ENCODE results near the gene KDM2A. TPM values are rescaled to one million over a fixed set of nuclear protein-coding genes. Genes with fewer than 3 reads are reported as not detected.
"Not testable (repeated sequence)": the region's sequence is repeated elsewhere in the genome, so short reads cannot be mapped to it uniquely, and the experiment has no call there.

Gene KDM2A
- total RNA-seq, 1 experiment from 2014 or later = 120 TPM

DNA sequence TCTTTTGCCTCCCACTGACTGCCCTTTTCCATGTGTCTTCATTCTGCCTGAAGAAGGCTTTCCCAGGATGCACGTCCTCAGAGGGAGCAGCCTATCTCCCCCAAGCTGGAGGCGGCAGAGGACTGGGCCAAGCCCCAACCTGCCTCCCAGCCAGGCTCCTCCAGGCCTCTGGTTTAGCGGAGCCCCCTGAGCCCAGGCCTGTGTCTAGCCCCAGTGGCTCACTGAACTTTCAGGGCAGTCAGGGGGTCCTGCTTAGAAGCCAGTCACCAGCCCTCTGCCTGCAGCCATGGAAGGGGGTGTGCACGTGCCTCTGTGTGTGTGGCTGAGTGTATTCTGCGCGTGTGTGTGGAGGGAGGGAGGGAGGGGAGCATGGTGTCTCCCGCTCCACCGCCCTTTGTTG, 136.8 kb downstream of the KDM2A start:
- peaks cover 20% of the 10 kb centered on the region for H3K4me1 ChIP-seq (replicated peaks; ENCODE audit: insufficient read depth)
- H2AFZ ChIP-seq = no peak overlapping the region
- H3K4me3 ChIP-seq = no peak overlapping the region
- H3K36me3 ChIP-seq (ENCODE audit: low read depth) = peaks cover 59% of the 10 kb centered on the region
- intact Hi-C loops (cut with micrococcal nuclease; ENCODE audit: unreplicated experiment) = no loop called here
- no peaks in the 10 kb centered on the region for H3K9me3 ChIP-seq (ENCODE audit: insufficient read depth, low read depth)
- ChIA-PET CTCF (interaction anchor here (0.6 kb wide), 2 partner anchors 61 to 151 kb away, joined by 4 to 23 read pairs; no protein-coding TSS in a partner anchor), POLR2A (ENCODE audit: unreplicated experiment) (no interaction called here)
- no peak for TF ChIP-seq EZH2 (IDR thresholded peaks at IDR 0.05; ENCODE audit: low read depth)
- TF ChIP-seq, protein P1, sequence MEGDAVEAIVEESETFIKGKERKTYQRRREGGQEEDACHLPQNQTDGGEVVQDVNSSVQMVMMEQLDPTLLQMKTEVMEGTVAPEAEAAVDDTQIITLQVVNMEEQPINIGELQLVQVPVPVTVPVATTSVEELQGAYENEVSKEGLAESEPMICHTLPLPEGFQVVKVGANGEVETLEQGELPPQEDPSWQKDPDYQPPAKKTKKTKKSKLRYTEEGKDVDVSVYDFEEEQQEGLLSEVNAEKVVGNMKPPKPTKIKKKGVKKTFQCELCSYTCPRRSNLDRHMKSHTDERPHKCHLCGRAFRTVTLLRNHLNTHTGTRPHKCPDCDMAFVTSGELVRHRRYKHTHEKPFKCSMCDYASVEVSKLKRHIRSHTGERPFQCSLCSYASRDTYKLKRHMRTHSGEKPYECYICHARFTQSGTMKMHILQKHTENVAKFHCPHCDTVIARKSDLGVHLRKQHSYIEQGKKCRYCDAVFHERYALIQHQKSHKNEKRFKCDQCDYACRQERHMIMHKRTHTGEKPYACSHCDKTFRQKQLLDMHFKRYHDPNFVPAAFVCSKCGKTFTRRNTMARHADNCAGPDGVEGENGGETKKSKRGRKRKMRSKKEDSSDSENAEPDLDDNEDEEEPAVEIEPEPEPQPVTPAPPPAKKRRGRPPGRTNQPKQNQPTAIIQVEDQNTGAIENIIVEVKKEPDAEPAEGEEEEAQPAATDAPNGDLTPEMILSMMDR (conservative IDR thresholded peaks at IDR 0.05) = no peak
- no TSS peak for BruUV-seq (replicated peaks)
- no peak overlapping the region for H3K27ac ChIP-seq
- peaks cover 88% of the 10 kb centered on the region for H3F3A ChIP-seq (ENCODE audit: insufficient read depth, low read depth)
- peaks cover 16% of the 10 kb centered on the region; the same call in 1 of the 2 replicates for H4K20me1 ChIP-seq (ENCODE audit: insufficient read depth)
- no peak overlapping the region for H3K4me2 ChIP-seq
- peaks cover 26% of the 10 kb centered on the region for H3K79me2 ChIP-seq (ENCODE audit: low read depth)
- no peak for DNase-seq
- H3K27me3 ChIP-seq (ENCODE audit: insufficient read depth, low read depth) = no peaks in the 10 kb centered on the region
- H3K9me2 ChIP-seq (ENCODE audit: insufficient read depth) = no peaks in the 10 kb centered on the region

DNA sequence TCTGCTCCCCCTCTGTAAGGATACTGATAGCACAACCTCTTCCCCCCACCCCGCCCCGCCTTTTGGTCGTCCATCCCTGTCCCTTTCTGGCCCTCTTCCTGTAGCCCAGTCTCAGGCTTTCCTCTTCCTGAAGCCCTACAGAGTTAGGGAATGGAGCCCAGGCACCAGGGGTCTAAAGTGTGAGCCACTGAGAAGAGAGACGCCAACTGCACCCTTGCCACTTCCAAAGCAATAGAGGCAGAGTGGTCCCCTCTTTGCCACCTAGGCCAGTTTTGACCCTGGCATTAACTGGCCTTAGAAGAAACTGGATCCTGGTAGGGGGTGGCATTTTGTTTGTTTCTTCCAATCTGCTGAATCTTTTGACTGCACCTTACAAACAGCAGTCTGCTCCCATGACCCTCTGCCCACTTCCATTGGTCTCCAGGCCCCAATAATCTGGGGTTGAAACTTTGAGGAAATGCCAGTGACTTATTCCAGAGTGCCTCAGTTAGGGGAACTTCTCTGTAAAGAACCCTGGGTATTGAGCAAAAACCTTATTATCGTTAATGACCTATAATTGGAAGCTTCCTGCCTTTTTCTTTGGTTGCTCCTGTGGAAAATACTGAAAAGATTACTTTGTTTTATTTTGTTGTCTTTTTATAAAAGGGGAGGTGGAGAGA, 137.5 kb downstream of the KDM2A start:
- H3K79me2 ChIP-seq (ENCODE audit: low read depth) = peaks cover 18% of the 10 kb centered on the region
- peaks cover 9% of the 10 kb centered on the region; the same call in 1 of the 2 replicates for H4K20me1 ChIP-seq (ENCODE audit: insufficient read depth)
- no peaks in the 10 kb centered on the region for H3K9me3 ChIP-seq (ENCODE audit: insufficient read depth, low read depth)
- no peak overlapping the region for H3K4me3 ChIP-seq
- no peak overlapping the region for H3K27ac ChIP-seq
- H3K36me3 ChIP-seq (ENCODE audit: low read depth) = peaks cover 52% of the 10 kb centered on the region
- intact Hi-C loops (cut with micrococcal nuclease; ENCODE audit: unreplicated experiment) = no loop called here
- H3K9me2 ChIP-seq (ENCODE audit: insufficient read depth) = no peaks in the 10 kb centered on the region
- no peak for TF ChIP-seq EZH2 (IDR thresholded peaks at IDR 0.05; ENCODE audit: low read depth)
- TF ChIP-seq, protein P1 (conservative IDR thresholded peaks at IDR 0.05) = no peak
- H2AFZ ChIP-seq = no peak overlapping the region
- ChIA-PET CTCF (no interaction called here), POLR2A (ENCODE audit: unreplicated experiment) (no interaction called here)
- H3F3A ChIP-seq (ENCODE audit: insufficient read depth, low read depth) = peaks cover 81% of the 10 kb centered on the region
- H3K4me1 ChIP-seq (replicated peaks; ENCODE audit: insufficient read depth) = peaks cover 21% of the 10 kb centered on the region
- no peak overlapping the region for H3K4me2 ChIP-seq
- no peak for DNase-seq
- no peaks in the 10 kb centered on the region for H3K27me3 ChIP-seq (ENCODE audit: insufficient read depth, low read depth)
- BruUV-seq (replicated peaks) = no TSS peak

DNA sequence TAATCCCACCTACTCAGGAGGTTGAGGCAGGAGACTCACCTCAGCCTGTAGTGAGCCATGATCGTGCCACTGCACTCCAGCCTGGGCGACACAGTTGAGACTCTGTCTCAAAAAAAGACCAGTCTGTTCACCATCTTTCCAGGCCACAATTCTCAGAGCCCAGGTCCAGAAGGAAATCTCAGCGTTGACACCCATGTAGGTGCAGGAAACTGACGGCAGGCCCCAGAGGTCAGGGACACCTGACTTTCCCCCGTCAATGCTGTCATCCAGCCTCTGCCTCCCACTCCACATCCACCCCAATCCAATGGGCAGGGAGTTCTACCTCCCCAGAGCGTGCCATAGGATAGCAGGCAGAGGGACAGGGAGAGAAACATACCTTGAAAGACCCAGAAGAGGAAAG, 141.3 kb downstream of the KDM2A start:
- Histone ChIP-seq H3K36me3 (ENCODE audit: low read depth) (peaks cover 15% of the 10 kb centered on the region), H3K9me2 (ENCODE audit: insufficient read depth) (no peaks in the 10 kb centered on the region), H3K9me3 (ENCODE audit: insufficient read depth, low read depth) (no peaks in the 10 kb centered on the region), H2AFZ (no peak overlapping the region), H3K79me2 (ENCODE audit: low read depth) (no peaks in the 10 kb centered on the region), H4K20me1 (ENCODE audit: insufficient read depth) (no peaks in the 10 kb centered on the region; the same call in 1 of the 2 replicates), H3K4me3 (no peak overlapping the region), H3K27me3 (ENCODE audit: insufficient read depth, low read depth) (no peaks in the 10 kb centered on the region), H3K27ac (no peak overlapping the region), H3F3A (ENCODE audit: insufficient read depth, low read depth) (peaks cover 64% of the 10 kb centered on the region), H3K4me1 (replicated peaks; ENCODE audit: insufficient read depth) (peaks cover 18% of the 10 kb centered on the region), H3K4me2 (no peak overlapping the region)
- intact Hi-C loops (cut with micrococcal nuclease; ENCODE audit: unreplicated experiment) = loop anchor here (5.0 kb wide), 3 partner anchors 122 to 203 kb away; partner anchors contain the start of gene RHOD
- BruUV-seq (replicated peaks) = no TSS peak
- DNase-seq = no peak
- TF ChIP-seq, protein P1 (conservative IDR thresholded peaks at IDR 0.05) = no peak
- no peak for TF ChIP-seq EZH2 (IDR thresholded peaks at IDR 0.05; ENCODE audit: low read depth)
- ChIA-PET POLR2A (ENCODE audit: unreplicated experiment) (no interaction called here), CTCF (no interaction called here)

DNA sequence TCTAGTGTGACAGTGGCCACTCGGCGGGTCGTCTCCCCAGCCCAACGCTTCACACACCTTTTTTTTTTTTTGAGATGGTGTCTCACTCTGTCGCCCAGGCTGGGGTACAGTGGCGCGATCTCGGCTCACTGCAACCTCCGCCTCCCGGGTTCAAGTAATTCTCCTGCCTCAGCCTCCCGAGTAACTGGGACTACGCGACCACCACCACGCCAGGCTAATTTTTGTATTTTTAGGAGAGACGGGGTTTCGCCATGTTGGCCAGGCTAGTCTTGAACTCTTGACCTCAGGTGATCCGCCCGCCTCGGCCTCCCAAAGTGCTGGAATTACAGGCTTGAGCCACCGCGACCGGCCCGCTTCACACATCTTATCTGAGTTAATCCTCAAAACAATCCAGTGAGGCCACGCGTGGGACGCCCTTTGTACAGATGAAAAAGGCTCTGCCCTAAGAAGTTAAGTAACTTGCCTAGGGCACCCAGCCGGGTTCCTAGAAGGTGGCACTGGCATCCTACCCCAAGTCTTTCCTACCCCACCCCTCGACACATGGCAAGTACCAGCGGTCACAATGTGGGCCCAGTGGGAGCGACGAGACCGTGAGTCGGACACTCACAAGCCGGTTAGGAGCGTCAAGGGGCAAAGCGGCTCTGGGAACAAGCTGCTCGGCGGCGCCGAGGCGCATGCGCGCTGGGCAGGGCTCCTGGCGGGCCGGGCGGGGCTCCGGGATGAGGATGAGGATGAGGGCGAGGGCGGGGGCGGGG, 142.0 kb downstream of the KDM2A start:
- POLR2A ChIA-PET (ENCODE audit: unreplicated experiment) = interaction anchor here (0.6 to 0.7 kb wide), 3 partner anchors 42 to 118 kb away, joined by 3 read pairs; partner anchors contain the start of genes POLD4 and SSH3
- Histone ChIP-seq H3F3A (ENCODE audit: insufficient read depth, low read depth) (peaks cover 58% of the 10 kb centered on the region), H3K4me3 (peak overlapping the region; percentile 43; the same call in 1 of the 2 replicates), H3K4me1 (replicated peaks; ENCODE audit: insufficient read depth) (peaks cover 24% of the 10 kb centered on the region), H3K4me2 (peak overlapping the region; percentile 72), H3K36me3 (ENCODE audit: low read depth) (peaks cover 11% of the 10 kb centered on the region; the same call in 1 of the 2 replicates)
- intact Hi-C loops (cut with micrococcal nuclease; ENCODE audit: unreplicated experiment) = loop anchor here (5.0 kb wide), 3 partner anchors 121 to 204 kb away; partner anchors contain the start of gene RHOD
- not testable (repeated sequence) for H3K79me2 ChIP-seq (ENCODE audit: low read depth); H4K20me1 ChIP-seq (ENCODE audit: insufficient read depth); H2AFZ ChIP-seq; H3K27ac ChIP-seq; BruUV-seq (replicated peaks); H3K9me3 ChIP-seq (ENCODE audit: insufficient read depth, low read depth); H3K9me2 ChIP-seq (ENCODE audit: insufficient read depth); H3K27me3 ChIP-seq (ENCODE audit: insufficient read depth, low read depth)
- CTCF ChIA-PET = interaction anchor here (0.6 to 2.2 kb wide), 5 partner anchors 7 to 177 kb away, joined by 4 to 18 read pairs (median 5); no protein-coding TSS in a partner anchor
- peak; percentile 46 to 72 for DNase-seq
